ENCODE data around the gene COIL.

- TF ChIP-seq, protein P1, sequence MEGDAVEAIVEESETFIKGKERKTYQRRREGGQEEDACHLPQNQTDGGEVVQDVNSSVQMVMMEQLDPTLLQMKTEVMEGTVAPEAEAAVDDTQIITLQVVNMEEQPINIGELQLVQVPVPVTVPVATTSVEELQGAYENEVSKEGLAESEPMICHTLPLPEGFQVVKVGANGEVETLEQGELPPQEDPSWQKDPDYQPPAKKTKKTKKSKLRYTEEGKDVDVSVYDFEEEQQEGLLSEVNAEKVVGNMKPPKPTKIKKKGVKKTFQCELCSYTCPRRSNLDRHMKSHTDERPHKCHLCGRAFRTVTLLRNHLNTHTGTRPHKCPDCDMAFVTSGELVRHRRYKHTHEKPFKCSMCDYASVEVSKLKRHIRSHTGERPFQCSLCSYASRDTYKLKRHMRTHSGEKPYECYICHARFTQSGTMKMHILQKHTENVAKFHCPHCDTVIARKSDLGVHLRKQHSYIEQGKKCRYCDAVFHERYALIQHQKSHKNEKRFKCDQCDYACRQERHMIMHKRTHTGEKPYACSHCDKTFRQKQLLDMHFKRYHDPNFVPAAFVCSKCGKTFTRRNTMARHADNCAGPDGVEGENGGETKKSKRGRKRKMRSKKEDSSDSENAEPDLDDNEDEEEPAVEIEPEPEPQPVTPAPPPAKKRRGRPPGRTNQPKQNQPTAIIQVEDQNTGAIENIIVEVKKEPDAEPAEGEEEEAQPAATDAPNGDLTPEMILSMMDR (IDR thresholded peaks at IDR 0.05), result no peak
- TF ChIP-seq POLR2A (IDR thresholded peaks at IDR 0.05), result no peak
These were observed 3.9 kb downstream of the COIL start for GRCh38 chr17:56956992-56957391.

Data from heart left ventricle (tissue), 13 donors.